ENCODE data around the gene APBB3.

The APBB3 gene

DNA sequence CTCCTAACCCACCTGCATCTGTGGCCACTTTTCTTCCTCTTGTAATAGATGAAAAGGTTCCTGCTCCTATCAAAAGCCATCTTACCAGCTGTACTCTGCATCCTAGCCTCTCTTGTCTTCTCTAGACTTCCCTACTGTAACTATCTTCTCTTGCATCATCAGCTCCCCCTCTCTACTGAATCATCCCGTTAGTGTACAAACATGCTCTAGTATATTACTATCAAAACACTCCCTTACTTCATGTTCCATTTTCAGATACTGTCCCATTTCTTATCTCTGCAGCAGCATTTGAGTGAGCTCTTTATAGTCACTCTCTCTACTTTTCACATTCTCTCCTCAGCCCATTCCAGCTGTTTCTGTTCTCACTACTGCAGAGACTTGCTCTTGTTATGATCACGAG lies 9.9 kb downstream of the APBB3 start:
- DNase-seq (ENCODE audit: low spot score), result no peak

- DNase-seq (ENCODE audit: low spot score), result no peak
Observed at GRCh38 chr5:140553657-140554056, 10.7 kb downstream of the APBB3 start.

DNA sequence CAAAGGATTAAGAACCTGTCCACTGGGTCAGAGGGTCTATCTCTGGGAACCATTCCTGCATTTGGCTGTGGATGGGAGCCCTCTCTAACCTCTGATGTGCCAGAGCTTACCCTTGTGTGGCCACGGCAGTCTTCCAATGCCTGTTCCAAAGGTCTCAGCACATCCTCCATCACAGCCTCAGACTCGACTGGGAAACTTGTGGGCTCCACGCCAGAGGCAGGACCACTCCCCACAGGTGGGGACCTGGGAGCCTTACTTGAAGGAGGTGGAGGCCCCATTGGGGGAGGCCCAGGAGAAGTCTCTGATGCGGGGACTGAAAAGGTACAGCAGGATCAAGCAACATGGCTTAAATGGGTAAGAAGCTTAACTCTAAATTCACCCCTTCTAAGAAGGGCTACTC lies 12.5 kb downstream of the APBB3 start:
- no peak for DNase-seq (ENCODE audit: low spot score)

GRCh38 chr5:140550147-140551079 lies 14.0 kb downstream of the APBB3 start:
- DNase-seq (ENCODE audit: low spot score), result no peak

GRCh38 chr5:140549237-140550144 lies 14.9 kb downstream of the APBB3 start:
- DNase-seq (ENCODE audit: low spot score), result no peak

- no peak for DNase-seq (ENCODE audit: low spot score)
Observed at GRCh38 chr5:140548791-140549190, 15.6 kb downstream of the APBB3 start.

- DNase-seq (ENCODE audit: low spot score), result no peak
Observed at GRCh38 chr5:140548300-140548688, 16.1 kb downstream of the APBB3 start.

GRCh38 chr5:140547508-140548299 lies 16.7 kb downstream of the APBB3 start, which contains the start of gene EIF4EBP3:
TSS of gene EIF4EBP3 (plus strand) at chr5:140547662. CDS start at chr5:140547738, 76 bp downstream.
- peak; percentile 99 for DNase-seq (ENCODE audit: low spot score)

- DNase-seq (ENCODE audit: low spot score), result no peak
Observed at GRCh38 chr5:140546851-140547507, 17.4 kb downstream of the APBB3 start.

- DNase-seq (ENCODE audit: low spot score), result no peak
Observed at GRCh38 chr5:140545606-140546005, 18.8 kb downstream of the APBB3 start.

- DNase-seq (ENCODE audit: low spot score), result no peak
Observed at GRCh38 chr5:140544986-140545385, 19.4 kb downstream of the APBB3 start.

- DNase-seq (ENCODE audit: low spot score), result no peak
Observed at GRCh38 chr5:140542972-140543371, 21.4 kb downstream of the APBB3 start.

DNA sequence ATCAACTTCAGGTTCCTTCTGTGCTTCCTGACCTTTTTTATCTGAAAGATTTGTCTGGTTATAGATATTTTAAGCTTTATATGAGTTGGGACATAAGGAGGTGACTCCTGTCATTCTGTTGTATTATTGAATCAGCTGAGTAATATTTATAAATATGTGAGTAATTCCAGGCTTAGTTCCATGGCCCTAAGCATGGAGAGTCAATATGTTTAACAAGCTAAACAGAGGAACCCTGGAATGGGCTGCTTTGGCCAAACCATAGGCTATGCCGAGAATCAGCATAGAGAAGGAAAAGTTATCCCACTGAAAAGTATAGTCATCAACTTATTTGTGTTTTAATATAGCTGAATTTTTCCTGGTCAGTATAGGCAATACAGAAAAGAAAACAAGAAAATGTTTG lies 24.2 kb downstream of the APBB3 start:
- no peak for DNase-seq (ENCODE audit: low spot score)

DNA sequence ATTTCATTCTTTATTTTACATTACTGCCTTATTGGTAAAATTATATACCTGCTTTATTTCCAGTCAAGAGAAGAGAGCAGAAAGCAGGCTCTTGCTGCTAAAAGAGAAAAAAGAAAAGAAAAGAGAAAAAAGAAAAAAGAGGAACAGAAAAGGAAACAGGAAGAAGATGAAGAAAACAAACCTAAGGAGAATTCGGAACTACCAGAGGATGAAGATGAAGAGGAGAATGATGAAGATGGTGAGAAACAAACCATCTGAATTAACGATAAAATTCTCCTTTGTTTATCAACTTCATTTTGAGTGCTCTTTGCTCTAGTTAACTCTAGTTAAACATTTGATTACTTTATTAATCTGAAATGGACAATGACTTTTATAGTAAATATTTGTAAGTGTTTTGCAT lies 40.4 kb downstream of the APBB3 start:
- DNase-seq (ENCODE audit: low spot score), result no peak

DNA sequence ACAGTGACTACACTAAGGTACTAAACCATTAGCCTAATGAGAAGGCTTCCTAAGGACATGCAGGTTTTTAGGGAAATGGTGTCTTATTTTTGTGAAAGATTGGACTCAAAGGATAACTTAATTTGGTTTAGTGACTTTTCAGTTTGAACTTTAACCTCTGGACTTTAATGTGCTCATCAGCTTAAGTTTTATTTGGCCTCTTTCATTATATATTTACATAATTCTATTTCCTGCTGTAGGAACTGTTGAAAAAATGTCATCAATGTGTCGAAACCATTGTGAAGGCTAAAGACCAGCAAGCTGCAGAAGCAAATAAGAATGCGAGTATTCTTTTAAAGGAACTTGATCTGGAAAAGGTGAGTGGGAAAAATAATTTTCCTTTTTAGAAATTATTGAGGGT lies 51.3 kb downstream of the APBB3 start:
- DNase-seq (ENCODE audit: low spot score), result no peak

DNA sequence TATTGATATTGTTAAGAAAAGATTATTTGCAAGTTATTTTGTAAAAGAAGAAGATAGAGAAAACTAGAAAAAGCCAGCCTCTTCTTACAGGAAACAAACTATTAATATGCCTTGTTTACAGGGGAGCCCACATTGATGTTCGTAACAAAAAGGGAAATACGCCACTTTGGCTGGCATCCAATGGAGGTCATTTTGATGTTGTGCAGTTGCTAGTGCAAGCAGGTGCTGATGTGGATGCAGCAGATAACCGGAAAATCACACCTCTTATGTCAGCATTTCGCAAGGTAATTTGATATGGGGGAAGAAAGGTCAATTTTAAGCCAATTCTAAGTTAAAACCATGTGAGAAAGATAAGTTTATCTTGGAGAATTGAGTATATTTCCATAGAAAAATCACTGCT lies 54.5 kb downstream of the APBB3 start:
- no peak for DNase-seq (ENCODE audit: low spot score)
